ENCODE data around the gene DEPDC1.

DNA sequence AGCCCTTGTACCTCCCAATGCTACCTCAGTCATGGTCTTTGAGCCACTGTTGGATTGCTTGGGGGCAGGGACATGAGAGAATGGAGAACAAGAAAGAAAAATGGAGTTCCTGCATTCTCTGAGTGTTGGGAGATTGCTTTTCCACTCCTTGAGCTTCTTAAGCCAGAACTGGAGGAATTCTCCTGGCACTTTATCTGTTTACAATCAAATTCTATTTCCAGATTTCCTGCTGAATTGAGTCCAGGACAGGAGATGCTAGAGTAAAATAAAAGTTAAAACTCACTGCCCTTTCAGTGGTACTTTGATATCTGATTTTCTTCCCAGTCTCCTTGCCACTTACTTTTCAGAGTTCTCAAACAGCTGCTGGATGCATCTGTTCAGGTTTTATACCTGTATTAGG is 24.4 kb upstream of the DEPDC1 start:
- TF ChIP-seq POLR2AphosphoS5 (IDR thresholded peaks at IDR 0.05; ENCODE audit: low read depth, low read length) (no peak), POLR2A (IDR thresholded peaks at IDR 0.05; ENCODE audit: low read depth, low read length) (no peak), POU2F2 (IDR thresholded peaks at IDR 0.05; ENCODE audit: low read depth, low read length) (no peak), TAF1 (IDR thresholded peaks at IDR 0.05; ENCODE audit: low read depth, low read length) (no peak)

Measured in GM12891 (cell line).